NCI-H446 treated with DMSO at 0.1 percent for 48 hours (cell line): ENCODE measurements around the gene CDKN2B-AS1.
"Not testable (repeated sequence)": the region's sequence is repeated elsewhere in the genome, so short reads cannot be mapped to it uniquely, and the experiment has no call there.

Source experiments
- DNase-seq: peaks from one replicate; lab custom pipeline; 2025; lab: John Stamatoyannopoulos, UW

CDKN2B-AS1 gene

GRCh38 chr9:22043928-22044327 is 49.3 kb downstream of the CDKN2B-AS1 start:
- DNase-seq: no peak

GRCh38 chr9:22044583-22044982 is 50.0 kb downstream of the CDKN2B-AS1 start:
- no peak for DNase-seq

- no peak for DNase-seq
Observed at GRCh38 chr9:22045423-22045822, 50.8 kb downstream of the CDKN2B-AS1 start.

- no peak for DNase-seq
Observed at GRCh38 chr9:22046243-22046885, 51.8 kb downstream of the CDKN2B-AS1 start.

GRCh38 chr9:22047596-22047995 is 53.0 kb downstream of the CDKN2B-AS1 start:
- DNase-seq: no peak

- no peak for DNase-seq
Observed at GRCh38 chr9:22049411-22049810, 54.8 kb downstream of the CDKN2B-AS1 start.

GRCh38 chr9:22050924-22051323 is 56.3 kb downstream of the CDKN2B-AS1 start:
- DNase-seq: no peak

- peak; percentile 41 for DNase-seq
Observed at GRCh38 chr9:22052376-22052945, 57.9 kb downstream of the CDKN2B-AS1 start.

- no peak for DNase-seq
Observed at GRCh38 chr9:22053178-22053577, 58.6 kb downstream of the CDKN2B-AS1 start.

GRCh38 chr9:22054076-22054475 is 59.5 kb downstream of the CDKN2B-AS1 start:
- DNase-seq: no peak

- DNase-seq: no peak
Observed at GRCh38 chr9:22054529-22054928, 59.9 kb downstream of the CDKN2B-AS1 start.

GRCh38 chr9:22055090-22055489 is 60.5 kb downstream of the CDKN2B-AS1 start:
- no peak for DNase-seq

- DNase-seq: no peak
Observed at GRCh38 chr9:22056402-22056801, 61.8 kb downstream of the CDKN2B-AS1 start.

GRCh38 chr9:22057972-22058371 is 63.4 kb downstream of the CDKN2B-AS1 start:
- not testable (repeated sequence) for DNase-seq

GRCh38 chr9:22060831-22061383 is 66.3 kb downstream of the CDKN2B-AS1 start:
- DNase-seq: no peak

GRCh38 chr9:22064957-22065356 is 70.4 kb downstream of the CDKN2B-AS1 start:
- no peak for DNase-seq

GRCh38 chr9:22065431-22066200 is 71.0 kb downstream of the CDKN2B-AS1 start:
- no peak for DNase-seq

- no peak for DNase-seq
Observed at GRCh38 chr9:22067196-22067595, 72.6 kb downstream of the CDKN2B-AS1 start.

- DNase-seq: no peak
Observed at GRCh38 chr9:22068369-22068768, 73.8 kb downstream of the CDKN2B-AS1 start.

- DNase-seq: no peak
Observed at GRCh38 chr9:22073349-22073748, 78.8 kb downstream of the CDKN2B-AS1 start.

GRCh38 chr9:22078081-22078480 is 83.5 kb downstream of the CDKN2B-AS1 start:
- no peak for DNase-seq

GRCh38 chr9:22079873-22080341 is 85.3 kb downstream of the CDKN2B-AS1 start:
- no peak for DNase-seq
